ENCODE results near the gene SYCP2L.
"Not testable (repeated sequence)": the region's sequence is repeated elsewhere in the genome, so short reads cannot be mapped to it uniquely, and the experiment has no call there.

SYCP2L gene

GRCh38 chr6:10849901-10850300, 37.0 kb upstream of the SYCP2L start:
- H3K4me3 ChIP-seq (ENCODE audit: control insufficient read depth, low read depth, low read length) = no peak overlapping the region
- TF ChIP-seq, protein P1, sequence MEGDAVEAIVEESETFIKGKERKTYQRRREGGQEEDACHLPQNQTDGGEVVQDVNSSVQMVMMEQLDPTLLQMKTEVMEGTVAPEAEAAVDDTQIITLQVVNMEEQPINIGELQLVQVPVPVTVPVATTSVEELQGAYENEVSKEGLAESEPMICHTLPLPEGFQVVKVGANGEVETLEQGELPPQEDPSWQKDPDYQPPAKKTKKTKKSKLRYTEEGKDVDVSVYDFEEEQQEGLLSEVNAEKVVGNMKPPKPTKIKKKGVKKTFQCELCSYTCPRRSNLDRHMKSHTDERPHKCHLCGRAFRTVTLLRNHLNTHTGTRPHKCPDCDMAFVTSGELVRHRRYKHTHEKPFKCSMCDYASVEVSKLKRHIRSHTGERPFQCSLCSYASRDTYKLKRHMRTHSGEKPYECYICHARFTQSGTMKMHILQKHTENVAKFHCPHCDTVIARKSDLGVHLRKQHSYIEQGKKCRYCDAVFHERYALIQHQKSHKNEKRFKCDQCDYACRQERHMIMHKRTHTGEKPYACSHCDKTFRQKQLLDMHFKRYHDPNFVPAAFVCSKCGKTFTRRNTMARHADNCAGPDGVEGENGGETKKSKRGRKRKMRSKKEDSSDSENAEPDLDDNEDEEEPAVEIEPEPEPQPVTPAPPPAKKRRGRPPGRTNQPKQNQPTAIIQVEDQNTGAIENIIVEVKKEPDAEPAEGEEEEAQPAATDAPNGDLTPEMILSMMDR (IDR thresholded peaks at IDR 0.05; ENCODE audit: control insufficient read depth, insufficient read depth, low read depth, low read length, missing control alignments) = no peak
- DNase-seq (ENCODE audit: low read depth) = no peak

DNA sequence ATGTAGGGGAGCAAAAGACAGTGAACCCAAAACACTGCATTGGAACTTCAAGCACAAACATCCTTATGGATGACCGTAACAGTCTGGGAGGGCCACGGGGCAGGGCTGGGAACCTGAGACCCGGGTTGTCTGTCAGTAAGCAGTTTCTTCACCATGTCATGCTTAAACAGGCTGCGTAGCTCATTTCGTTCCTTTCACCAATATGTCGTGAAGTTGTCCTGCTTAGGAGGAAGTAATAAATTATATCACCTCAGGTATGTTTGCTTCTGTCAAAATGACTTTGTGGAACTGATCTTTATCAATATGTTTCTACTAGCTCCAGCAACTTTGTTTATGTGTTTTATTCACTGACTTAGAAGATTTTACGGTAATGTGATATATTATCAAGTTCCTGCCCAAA, 36.1 kb upstream of the SYCP2L start:
- TF ChIP-seq, protein P1 (IDR thresholded peaks at IDR 0.05; ENCODE audit: control insufficient read depth, insufficient read depth, low read depth, low read length, missing control alignments) = no peak
- no peak for DNase-seq (ENCODE audit: low read depth)
- H3K4me3 ChIP-seq (ENCODE audit: control insufficient read depth, low read depth, low read length) = no peak overlapping the region

- TF ChIP-seq, protein P1 (IDR thresholded peaks at IDR 0.05; ENCODE audit: control insufficient read depth, insufficient read depth, low read depth, low read length, missing control alignments) = no peak
- no peak for DNase-seq (ENCODE audit: low read depth)
- no peak overlapping the region for H3K4me3 ChIP-seq (ENCODE audit: control insufficient read depth, low read depth, low read length)
These were observed 34.4 kb upstream of the SYCP2L start for GRCh38 chr6:10852361-10852960.

- H3K4me3 ChIP-seq (ENCODE audit: control insufficient read depth, low read depth, low read length); DNase-seq (ENCODE audit: low read depth): not testable (repeated sequence)
These were observed 33.0 kb upstream of the SYCP2L start for GRCh38 chr6:10853849-10854300.

- no peak for DNase-seq (ENCODE audit: low read depth)
- H3K4me3 ChIP-seq (ENCODE audit: control insufficient read depth, low read depth, low read length) = no peak overlapping the region
- TF ChIP-seq, protein P1 (IDR thresholded peaks at IDR 0.05; ENCODE audit: control insufficient read depth, insufficient read depth, low read depth, low read length, missing control alignments) = no peak
These were observed 31.8 kb upstream of the SYCP2L start for GRCh38 chr6:10854922-10855632.

DNA sequence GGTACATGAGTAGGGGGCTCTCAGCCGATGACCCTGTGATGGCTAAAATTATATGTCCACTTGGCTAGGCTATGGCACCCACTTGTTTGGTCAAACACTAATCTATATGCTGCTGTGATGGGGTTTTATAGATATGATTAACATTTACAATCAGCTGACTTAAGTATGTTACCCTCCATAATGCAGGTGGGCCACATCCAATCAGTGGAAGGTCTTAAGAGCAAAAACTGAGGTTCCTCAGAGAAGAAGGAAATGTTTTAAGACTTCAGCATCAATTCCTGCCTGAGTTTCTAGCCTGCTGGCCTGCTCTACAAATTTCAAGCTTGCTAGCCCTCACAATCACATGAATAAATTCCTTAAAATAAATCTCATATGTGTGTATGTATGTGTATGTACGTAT, 29.6 kb upstream of the SYCP2L start:
- TF ChIP-seq, protein P1 (IDR thresholded peaks at IDR 0.05; ENCODE audit: control insufficient read depth, insufficient read depth, low read depth, low read length, missing control alignments) = no peak
- no peak overlapping the region for H3K4me3 ChIP-seq (ENCODE audit: control insufficient read depth, low read depth, low read length)
- DNase-seq (ENCODE audit: low read depth) = no peak

DNA sequence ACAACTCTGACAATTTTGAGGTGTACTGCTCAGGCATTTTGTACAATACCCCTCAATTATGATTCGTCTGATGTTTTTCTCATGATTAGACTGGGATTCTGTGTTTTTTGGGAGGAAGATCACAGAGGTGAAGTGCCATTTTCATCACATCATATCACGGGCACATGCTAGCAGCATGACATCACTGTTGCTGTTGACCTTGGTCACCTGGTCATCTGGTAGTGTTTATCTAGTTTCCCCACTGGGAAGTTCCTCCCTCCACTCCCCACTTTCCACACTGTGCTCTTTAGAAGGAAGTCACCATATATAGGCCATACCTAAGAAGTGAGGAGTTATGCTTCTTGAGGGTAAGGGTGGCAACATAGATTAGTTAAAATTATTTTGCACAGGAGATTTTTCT, 25.8 kb upstream of the SYCP2L start:
- no peak for DNase-seq (ENCODE audit: low read depth)
- no peak overlapping the region for H3K4me3 ChIP-seq (ENCODE audit: control insufficient read depth, low read depth, low read length)
- TF ChIP-seq, protein P1 (IDR thresholded peaks at IDR 0.05; ENCODE audit: control insufficient read depth, insufficient read depth, low read depth, low read length, missing control alignments) = no peak

All from AG09309 (cell line).